Thyroid gland (tissue), 4 donors: ENCODE results near the gene WNK2. TPM values are rescaled to one million over a fixed set of nuclear protein-coding genes. Genes with fewer than 3 reads are reported as not detected.

ENCODE experiments used
- DNase-seq, 2 donors: peaks; one replicate each; pipeline ENCODE4 v3.0.0-alpha.2; 2019
- H3K27ac ChIP-seq, 3 donors: fragments of 200-600 bp; sonication (generic); 1 replicate in 2 of 3; 2 replicates in 1 of 3; pipeline ENCODE4 v1.5.1; 2016 to 2019; ENCODE audit warnings: mild to moderate bottlenecking in 1 of 3, moderate library complexity in 1 of 3
- H3K27me3 ChIP-seq: fragments of 200-600 bp; sonication (generic); one replicate; pipeline ENCODE4 v1.5.1; 2019
- H3K36me3 ChIP-seq, 2 donors: fragments of 200-600 bp; sonication (generic); one replicate each; pipeline ENCODE4 v1.5.1; 2016 to 2019
- H3K4me1 ChIP-seq, 2 donors: fragments of 200-600 bp; sonication (generic); one replicate each; pipeline ENCODE4 v1.5.1; 2017 to 2019
- H3K4me3 ChIP-seq, 3 donors: fragments of 200-600 bp; sonication (generic); replicated peaks in 1 of 3; 1 replicate in 2 of 3; 2 replicates in 1 of 3; pipeline ENCODE4 v1.5.1; 2016; ENCODE audit warnings: mild to moderate bottlenecking in 1 of 3
- H3K9me3 ChIP-seq: fragments of 200-600 bp; sonication (generic); one replicate; pipeline ENCODE4 v1.5.1; 2017
- CTCF ChIP-seq, 6 experiments: fragments of 200-600 bp in 3 of 6; fragments of 450-650 bp in 3 of 6; sonication (generic) in 3 of 6; IDR thresholded peaks; one replicate each; pipeline ENCODE4 v1.5.1; 2016 to 2019; ENCODE audit warnings: antibody characterized with exemption in 6 of 6, mild to moderate bottlenecking in 2 of 6, inconsistent platforms in 1 of 6, moderate library complexity in 1 of 6
- POLR2A ChIP-seq, 2 donors: fragments of 450-650 bp; IDR thresholded peaks; one replicate each; pipeline ENCODE4 v1.6.1; 2017; ENCODE audit warnings: antibody characterized with exemption in 2 of 2, mild to moderate bottlenecking in 2 of 2, moderate library complexity in 1 of 2
- WGBS, 2 donors: methylation state at CpG; one replicate each; pipeline ENCODE4 v1.1.5; 2017; 5-methylcytosine and 5-hydroxymethylcytosine counted together
- intact Hi-C: fragments of 100-400 bp; cut with DNase I; formaldehyde crosslinking; loops from one replicate; pipeline ENCODE4 v1.15.1; 2023
- total RNA-seq, 4 donors: library from RNA; depleted of rRNA; stranded (reverse); fragments of >200 nt; gene quantifications; one replicate each; pipeline ENCODE4 v1.2.3, GENCODE V29; 2016

Gene WNK2
- total RNA-seq, 4 donors from 2014 or later: 0.94 to 8.5 (median 8.1) TPM

- H3K27ac ChIP-seq: no peak overlapping the region
- no peak overlapping the region for H3K4me3 ChIP-seq
- TF ChIP-seq POLR2A (IDR thresholded peaks at IDR 0.05) (no peak), CTCF (IDR thresholded peaks at IDR 0.05) (no peak)
- WGBS, 2 donors: 90 to 97% methylated on average over 9 of the region's 9 CpGs
- H3K27me3 ChIP-seq: no peaks in the 10 kb centered on the region
- H3K36me3 ChIP-seq: no peaks in the 10 kb centered on the region
- DNase-seq: no peak
- peaks cover 0 to 2% of the 10 kb centered on the region in 2 donors for H3K4me1 ChIP-seq
- intact Hi-C loops: no loop called here
- H3K9me3 ChIP-seq: no peaks in the 10 kb centered on the region
These were observed 16.5 kb downstream of the WNK2 start for GRCh38 chr9:93200449-93200742.

- Histone ChIP-seq H3K36me3 (no peaks in the 10 kb centered on the region), H3K4me1 (peaks cover 0 to 6% of the 10 kb centered on the region in 2 donors), H3K27ac (no peak overlapping the region), H3K27me3 (no peaks in the 10 kb centered on the region), H3K4me3 (no peak overlapping the region), H3K9me3 (no peaks in the 10 kb centered on the region)
- DNase-seq: no peak
- TF ChIP-seq POLR2A (IDR thresholded peaks at IDR 0.05): no peak
- TF ChIP-seq CTCF (IDR thresholded peaks at IDR 0.05): no peak
- intact Hi-C loops: no loop called here
- WGBS, 2 donors: 90 to 100% methylated on average over 1 to 5 of the region's 5 CpGs
These were observed 17.0 kb downstream of the WNK2 start for GRCh38 chr9:93200989-93201334.

- DNase-seq: no peak
- intact Hi-C loops: no loop called here
- H3K27me3 ChIP-seq: no peaks in the 10 kb centered on the region
- peaks cover 8 to 21% of the 10 kb centered on the region in 2 donors for H3K4me1 ChIP-seq
- H3K36me3 ChIP-seq: no peaks in the 10 kb centered on the region
- no peaks in the 10 kb centered on the region for H3K9me3 ChIP-seq
- TF ChIP-seq POLR2A (IDR thresholded peaks at IDR 0.05): no peak
- no peak for TF ChIP-seq CTCF (IDR thresholded peaks at IDR 0.05)
- no peak overlapping the region for H3K4me3 ChIP-seq
- WGBS, 2 donors: 88 to 91% methylated on average over 9 to 11 of the region's 11 CpGs
- no peak overlapping the region for H3K27ac ChIP-seq
These were observed 19.2 kb downstream of the WNK2 start for GRCh38 chr9:93203026-93203717.

- Histone ChIP-seq H3K9me3 (no peaks in the 10 kb centered on the region), H3K4me3 (no peak overlapping the region), H3K27me3 (no peaks in the 10 kb centered on the region), H3K4me1 (peaks cover 8 to 22% of the 10 kb centered on the region in 2 donors), H3K27ac (no peak overlapping the region), H3K36me3 (no peaks in the 10 kb centered on the region)
- WGBS, 2 donors: 91 to 92% methylated on average over 15 of the region's 15 CpGs
- intact Hi-C loops: no loop called here
- no peak for DNase-seq
- TF ChIP-seq POLR2A (IDR thresholded peaks at IDR 0.05): no peak
- no peak for TF ChIP-seq CTCF (IDR thresholded peaks at IDR 0.05)
These were observed 20.0 kb downstream of the WNK2 start for GRCh38 chr9:93203718-93204469.

- no peaks in the 10 kb centered on the region for H3K36me3 ChIP-seq
- peaks cover 8 to 22% of the 10 kb centered on the region in 2 donors for H3K4me1 ChIP-seq
- no peak for DNase-seq
- no peaks in the 10 kb centered on the region for H3K27me3 ChIP-seq
- H3K9me3 ChIP-seq: no peaks in the 10 kb centered on the region
- H3K27ac ChIP-seq: no peak overlapping the region
- intact Hi-C loops: no loop called here
- TF ChIP-seq CTCF (IDR thresholded peaks at IDR 0.05): no peak
- TF ChIP-seq POLR2A (IDR thresholded peaks at IDR 0.05): no peak
- H3K4me3 ChIP-seq: no peak overlapping the region
- WGBS, 2 donors: 77 to 90% methylated on average over 3 to 4 of the region's 4 CpGs
These were observed 20.6 kb downstream of the WNK2 start for GRCh38 chr9:93204470-93205043.
